DMS79 (cell line): Measurements from ENCODE around the gene POLR2E.

Experiments used
- DNase-seq: peaks from one replicate; lab custom pipeline; 2025; lab: John Stamatoyannopoulos, UW

POLR2E gene

DNA sequence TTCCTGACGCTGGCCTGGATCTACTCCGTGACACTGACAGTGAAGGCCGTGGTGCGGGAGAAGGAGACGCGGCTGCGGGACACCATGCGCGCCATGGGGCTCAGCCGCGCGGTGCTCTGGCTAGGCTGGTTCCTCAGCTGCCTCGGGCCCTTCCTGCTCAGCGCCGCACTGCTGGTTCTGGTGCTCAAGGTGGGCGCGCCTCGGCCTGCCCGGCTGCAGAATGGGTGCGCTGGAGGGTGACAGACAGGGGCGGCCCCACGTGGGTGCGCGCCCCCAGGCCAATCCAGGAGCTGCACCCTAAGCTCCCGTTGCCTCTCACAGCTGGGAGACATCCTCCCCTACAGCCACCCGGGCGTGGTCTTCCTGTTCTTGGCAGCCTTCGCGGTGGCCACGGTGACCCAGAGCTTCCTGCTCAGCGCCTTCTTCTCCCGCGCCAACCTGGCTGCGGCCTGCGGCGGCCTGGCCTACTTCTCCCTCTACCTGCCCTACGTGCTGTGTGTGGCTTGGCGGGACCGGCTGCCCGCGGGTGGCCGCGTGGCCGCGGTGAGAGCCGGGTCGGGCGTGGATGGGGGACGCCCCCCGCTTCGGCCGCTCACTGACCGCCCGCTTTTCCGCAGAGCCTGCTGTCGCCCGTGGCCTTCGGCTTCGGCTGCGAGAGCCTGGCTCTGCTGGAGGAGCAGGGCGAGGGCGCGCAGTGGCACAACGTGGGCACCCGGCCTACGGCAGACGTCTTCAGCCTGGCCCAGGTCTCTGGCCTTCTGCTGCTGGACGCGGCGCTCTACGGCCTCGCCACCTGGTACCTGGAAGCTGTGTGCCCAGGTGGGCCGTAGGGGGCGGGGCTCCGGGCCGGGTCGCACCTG lies 48.1 kb downstream of the POLR2E start:
- DNase-seq = no peak

DNA sequence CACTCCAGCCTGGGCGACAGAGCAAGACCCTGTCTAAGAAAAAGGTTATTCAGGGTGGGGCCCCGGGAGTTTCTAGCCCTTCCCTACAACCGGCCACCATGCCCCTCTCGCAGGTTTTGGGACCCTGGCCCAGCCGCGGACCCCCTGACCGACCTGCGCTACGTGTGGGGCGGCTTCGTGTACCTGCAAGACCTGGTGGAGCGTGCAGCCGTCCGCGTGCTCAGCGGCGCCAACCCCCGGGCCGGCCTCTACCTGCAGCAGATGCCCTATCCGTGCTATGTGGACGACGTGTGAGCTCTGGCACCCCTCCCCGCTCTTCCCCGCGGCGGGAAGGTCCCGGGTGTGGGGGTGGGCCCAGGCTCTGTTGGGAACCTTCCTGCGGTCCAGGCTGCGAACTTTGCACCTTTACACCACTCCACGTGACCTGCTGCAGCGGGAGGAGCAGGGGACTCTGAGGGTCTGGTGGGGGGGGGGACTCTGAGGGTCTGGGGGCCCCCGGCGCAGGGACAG lies 49.0 kb downstream of the POLR2E start:
- DNase-seq = no peak

DNA sequence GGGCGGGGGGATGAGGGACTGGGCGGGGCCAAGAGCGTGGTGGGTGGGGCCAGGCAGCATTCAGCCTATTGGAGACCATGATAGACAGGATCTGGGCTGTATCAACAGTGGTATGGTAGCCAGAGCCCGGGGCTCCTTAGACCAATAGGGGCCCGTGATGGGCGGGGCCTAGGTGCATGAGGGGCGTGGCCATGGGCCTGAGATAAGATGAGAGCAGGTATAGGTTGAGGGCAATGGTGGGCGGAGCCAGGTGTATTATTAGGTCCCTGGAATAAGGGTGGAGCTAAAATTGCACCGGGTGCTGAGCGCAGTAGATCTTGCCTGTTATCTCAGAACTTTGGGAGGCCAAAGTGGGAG lies 50.0 kb downstream of the POLR2E start:
- no peak for DNase-seq

DNA sequence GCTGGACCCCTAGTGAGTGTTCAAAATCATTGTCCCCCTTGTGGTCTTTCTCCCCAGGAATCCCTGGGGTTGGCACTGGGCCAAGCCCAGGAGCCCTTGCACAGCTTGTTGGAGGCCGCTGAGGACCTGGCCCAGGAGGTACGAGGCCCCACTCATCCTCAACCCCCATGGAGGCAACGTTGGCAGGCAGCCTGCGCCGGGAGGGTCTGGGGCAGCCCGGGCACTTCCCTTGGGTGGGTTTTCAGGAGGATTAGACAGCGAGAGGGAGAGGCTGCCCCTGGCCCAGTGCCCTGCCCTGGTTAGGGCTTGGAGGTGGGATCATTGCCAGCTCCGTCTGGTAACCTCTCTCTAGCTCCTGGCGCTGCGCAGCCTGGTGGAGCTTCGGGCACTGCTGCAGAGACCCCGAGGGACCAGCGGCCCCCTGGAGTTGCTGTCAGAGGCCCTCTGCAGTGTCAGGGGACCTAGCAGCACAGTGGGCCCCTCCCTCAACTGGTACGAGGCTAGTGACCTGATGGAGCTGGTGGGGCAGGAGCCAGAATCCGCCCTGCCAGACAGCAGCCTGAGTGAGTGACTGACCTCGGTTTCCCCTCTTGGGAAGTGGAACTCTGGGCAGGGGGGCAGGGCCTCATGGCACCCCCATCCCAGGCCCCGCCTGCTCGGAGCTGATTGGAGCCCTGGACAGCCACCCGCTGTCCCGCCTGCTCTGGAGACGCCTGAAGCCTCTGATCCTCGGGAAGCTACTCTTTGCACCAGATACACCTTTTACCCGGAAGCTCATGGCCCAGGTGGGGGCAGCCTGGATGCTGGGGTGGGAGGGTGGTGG lies 52.3 kb downstream of the POLR2E start:
- DNase-seq = peak; percentile 66

DNA sequence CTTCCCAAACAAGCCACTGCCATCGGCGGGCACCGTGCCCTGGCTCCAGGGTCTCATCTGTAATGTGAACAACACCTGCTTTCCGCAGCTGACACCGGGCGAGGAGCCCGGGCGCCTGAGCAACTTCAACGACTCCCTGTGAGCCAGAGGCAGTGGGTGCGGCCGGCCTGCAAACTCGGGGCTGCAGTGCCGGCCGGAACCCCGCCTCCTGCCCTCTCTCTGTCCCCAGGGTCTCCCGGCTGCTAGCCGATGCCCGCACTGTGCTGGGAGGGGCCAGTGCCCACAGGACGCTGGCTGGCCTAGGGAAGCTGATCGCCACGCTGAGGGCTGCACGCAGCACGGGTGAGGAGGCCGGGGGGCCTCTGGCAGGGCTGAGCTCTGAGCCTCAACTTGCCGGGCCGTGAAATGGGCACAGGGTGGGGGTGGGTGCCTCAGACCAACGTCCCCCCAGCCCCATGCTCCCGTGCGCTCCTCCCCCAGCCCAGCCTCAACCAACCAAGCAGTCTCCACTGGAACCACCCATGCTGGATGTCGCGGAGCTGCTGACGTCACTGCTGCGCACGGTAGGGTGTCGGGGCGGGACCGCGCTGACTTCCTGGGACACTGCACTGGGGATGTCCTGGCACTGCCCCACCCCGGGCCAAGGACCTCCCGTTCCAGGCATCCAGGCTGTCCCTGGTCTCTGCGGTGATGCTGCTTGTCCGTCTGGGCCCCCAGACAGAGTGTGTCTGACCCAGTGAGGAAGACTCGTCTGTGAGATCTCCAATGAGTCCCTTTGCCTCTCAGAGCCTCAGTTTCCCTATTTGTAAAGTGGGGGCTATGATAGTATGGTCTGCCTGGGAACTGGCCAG lies 53.1 kb downstream of the POLR2E start:
- no peak for DNase-seq

DNA sequence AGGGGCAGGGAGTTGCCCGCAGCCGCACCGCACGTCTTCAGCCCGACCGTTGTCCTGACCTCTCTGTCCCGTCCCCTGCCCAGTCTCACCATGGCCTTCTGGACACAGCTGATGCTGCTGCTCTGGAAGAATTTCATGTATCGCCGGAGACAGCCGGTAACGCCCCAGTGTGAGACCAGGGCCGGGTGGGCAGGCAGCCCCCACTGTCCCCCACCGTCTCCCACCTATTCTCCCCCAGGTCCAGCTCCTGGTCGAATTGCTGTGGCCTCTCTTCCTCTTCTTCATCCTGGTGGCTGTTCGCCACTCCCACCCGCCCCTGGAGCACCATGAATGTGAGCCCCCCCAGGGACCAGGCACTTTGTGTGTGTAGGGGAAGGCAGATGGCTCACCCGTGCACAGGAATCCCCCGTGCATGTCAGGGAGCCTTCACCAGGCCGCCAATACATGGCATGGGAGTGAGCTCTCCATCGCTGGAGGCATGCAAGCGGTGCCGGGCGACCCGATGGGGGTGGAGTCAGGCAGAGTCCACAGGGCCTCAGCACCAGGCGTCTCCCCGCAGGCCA lies 53.8 kb downstream of the POLR2E start:
- DNase-seq = no peak

DNA sequence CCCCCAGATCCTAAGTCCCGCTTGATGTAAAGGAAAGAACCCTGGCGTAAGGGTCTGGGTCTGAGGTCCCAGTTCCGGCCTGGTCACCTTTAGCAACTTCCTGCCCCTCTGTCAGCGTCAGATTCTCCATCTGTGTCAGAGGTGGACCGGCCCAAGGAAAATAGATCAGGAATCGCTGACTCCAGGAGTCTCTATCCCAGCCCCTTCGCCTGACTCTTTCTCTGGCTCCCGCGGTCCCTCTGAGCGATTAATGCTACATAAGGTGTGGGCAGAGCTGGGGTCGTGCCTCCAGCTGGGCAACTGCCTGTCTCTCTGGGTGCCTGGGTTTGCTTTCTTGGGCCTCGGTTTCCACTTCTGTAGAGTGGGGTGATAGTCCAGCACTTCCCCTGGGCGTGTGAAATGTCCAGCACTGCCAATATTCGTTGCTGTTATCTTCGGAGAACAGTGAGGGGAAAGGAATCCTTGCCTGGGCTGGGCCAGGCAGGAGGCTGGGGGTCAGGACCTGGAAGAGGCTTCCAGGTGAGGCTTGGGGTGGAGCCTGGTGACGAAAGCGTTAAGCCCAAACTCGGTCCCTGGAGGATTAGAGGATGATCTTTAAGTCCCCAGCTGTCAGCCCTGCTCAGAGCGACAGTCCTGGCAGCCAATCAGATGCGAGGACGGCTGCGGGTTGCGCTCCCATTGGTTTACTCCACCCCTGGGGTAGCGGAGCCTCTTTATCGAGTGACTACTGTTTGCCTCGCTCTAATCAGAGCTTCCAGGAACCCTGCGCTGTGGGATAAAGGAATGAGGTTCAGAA lies 54.5 kb downstream of the POLR2E start:
- peak; percentile 57 for DNase-seq

DNA sequence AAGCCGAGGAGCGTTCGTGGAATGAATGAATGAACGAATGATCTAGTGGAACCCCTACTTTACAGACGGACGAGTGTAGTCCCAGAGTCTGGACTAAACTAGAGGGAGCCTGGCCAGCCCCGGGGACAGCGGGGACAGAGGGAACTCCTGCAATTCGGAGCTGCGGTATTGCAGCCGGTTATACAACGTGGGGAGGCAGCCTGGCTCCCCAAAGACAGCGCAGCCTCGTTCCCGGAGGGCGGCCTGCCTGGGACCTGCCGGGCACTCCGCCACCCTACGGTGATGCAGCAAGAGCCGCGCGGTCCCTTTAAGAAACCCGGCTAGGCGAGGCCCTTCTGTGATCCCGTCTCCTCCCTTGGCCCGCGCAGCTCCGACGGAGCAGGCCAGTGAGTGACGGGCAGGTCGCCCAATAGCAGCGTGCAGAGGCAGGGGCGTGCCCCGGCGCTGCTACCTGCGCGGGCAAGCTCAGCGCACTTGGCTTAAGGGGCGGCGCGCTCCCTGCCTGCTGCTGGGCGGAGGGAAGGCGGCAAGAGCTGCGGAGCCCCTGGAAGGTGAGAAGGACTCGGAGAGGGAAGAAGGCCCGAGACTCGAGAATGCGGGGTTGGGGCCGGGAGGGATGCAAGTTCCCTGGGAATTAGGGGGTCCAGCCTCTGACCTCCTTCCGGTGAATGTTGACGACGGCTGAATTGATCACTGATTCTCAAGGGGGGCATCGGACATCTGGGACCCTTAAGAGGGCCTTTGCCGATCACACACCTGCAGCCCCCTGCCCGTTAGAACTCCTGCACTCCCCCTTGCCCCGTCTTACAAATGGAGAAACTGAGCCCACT lies 55.3 kb downstream of the POLR2E start, which contains the start of gene ABCA7:
Gene ABCA7 (plus strand): TSS at position 462 of the 830 bp plus-strand sequence. CDS start 1,255 bp downstream, outside the sequence.
- peak; percentile 95 for DNase-seq

DNA sequence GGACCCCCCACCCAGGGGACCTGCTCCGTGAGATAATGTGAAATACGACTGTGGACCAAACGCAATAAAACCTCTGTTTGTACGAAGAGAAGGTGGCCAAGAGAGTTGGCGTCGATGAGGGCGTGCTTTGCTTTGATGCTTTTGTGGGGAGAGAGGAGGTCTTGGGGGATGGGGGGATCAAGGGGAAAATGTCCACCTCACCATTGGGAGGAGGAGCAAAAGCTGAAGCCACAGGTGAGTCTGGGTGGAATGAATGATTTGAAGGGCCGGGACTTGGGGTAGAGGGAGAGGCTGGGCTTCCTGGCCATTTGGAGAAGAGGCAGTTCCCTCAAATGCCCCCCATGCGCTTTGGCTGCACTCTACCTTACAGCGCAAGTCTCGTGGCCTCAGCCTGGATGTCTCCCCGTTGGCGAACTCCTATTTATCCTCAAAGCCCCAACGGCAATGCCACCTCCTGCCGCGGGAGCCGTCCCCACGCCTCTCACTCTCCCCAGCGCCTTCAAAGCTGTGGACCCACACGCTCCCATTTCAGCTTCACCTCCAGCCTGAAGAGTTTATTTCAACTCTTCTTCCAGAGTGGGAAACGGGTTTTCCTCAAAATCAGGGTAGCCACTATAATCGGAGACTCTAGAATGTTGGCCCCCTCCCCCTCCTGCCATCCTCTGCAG lies 56.1 kb downstream of the POLR2E start:
- no peak for DNase-seq

DNA sequence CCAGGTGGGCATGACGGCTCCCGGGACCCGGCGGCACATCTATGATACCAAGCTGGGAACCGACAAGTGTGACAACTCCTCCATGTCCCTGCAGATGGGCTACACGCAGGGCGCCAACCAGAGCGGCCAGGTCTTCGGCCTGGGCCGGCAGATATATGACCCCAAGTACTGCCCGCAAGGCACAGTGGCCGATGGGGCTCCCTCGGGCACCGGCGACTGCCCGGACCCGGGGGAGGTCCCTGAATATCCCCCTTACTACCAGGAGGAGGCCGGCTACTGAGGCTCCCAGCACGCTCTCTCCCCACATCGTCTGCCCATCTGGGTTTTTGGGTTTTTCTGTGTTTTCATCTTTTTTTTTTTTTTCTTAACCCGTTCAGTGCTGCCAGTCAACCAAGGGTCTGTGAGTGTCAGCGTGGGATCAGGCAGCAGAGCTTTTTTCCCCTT lies 57.5 kb downstream of the POLR2E start:
- DNase-seq = no peak
